A549 (cell line): Measurements from ENCODE around the gene CDK7. TPM values are rescaled to one million over a fixed set of nuclear protein-coding genes. Genes with fewer than 3 reads are reported as not detected.

Experiments
- ATAC-seq, 2 experiments: fragments of 200-7000 bp in 1 of 2; fragments of >200 bp in 1 of 2; cut with Nextera tagmentation in 1 of 2; cut with Tn5 transposase in 1 of 2; 3 replicates each; pipeline versions ENCODE4 v1.8.0 to v1.9.1; 2018 to 2020; ENCODE audit warnings: mild to moderate bottlenecking in 1 of 2, moderate library complexity in 1 of 2
- CTCF ChIA-PET: fragments of 300-600 bp; sonication (Branson Sonifier 250); formaldehyde crosslinking; extraction: SDS; loops from one replicate; lab custom pipeline; 2021; ENCODE audit warnings: antibody characterized with exemption, inconsistent platforms; lab: Yijun Ruan, JAX
- POLR2A ChIA-PET: fragments of 350-600 bp; formaldehyde crosslinking; extraction: SDS; loops from one replicate; lab custom pipeline; 2021; ENCODE audit warnings: antibody characterized with exemption, inconsistent platforms; lab: Yijun Ruan, JAX
- DNase-seq, 2 experiments: peaks; one replicate each; pipeline versions ENCODE4 v3.0.0 to v3.0.0-alpha.2; 2011 to 2016; ENCODE audit warnings: low read depth in 1 of 2, low spot score in 1 of 2
- FAIRE-seq: peaks from 2 replicates; lab custom pipeline; 2011; peaks lifted over from hg19 to GRCh38; lab: Jason Lieb, UNC
- H3K27ac ChIP-seq, 2 experiments: fragments of >200 bp; sonication (Bioruptor Twin); formaldehyde crosslinking; 3 replicates each; pipeline ENCODE4 v1.5.1; 2016 to 2017
- H3K4me1 ChIP-seq: fragments of >200 bp; sonication (Bioruptor Twin); formaldehyde crosslinking; 3 replicates; pipeline ENCODE4 v1.6.1; 2016
- H3K4me2 ChIP-seq: fragments of >200 bp; sonication (Bioruptor Twin); formaldehyde crosslinking; 3 replicates; pipeline ENCODE4 v1.6.1; 2016
- H3K4me3 ChIP-seq: fragments of >200 bp; sonication (Bioruptor Twin); formaldehyde crosslinking; 3 replicates; pipeline ENCODE4 v1.5.1; 2016
- H3K9me3 ChIP-seq: fragments of >200 bp; sonication (Bioruptor Twin); formaldehyde crosslinking; 3 replicates; pipeline ENCODE4 v1.6.1; 2016
- CHD2 ChIP-seq: fragments of 150-350 bp; IDR thresholded peaks from 2 replicates; pipeline ENCODE4 v1.6.1; 2014; ENCODE audit warnings: low read length; ENCODE audit not compliant: partially characterized antibody
- EHF ChIP-seq: fragments of 250-450 bp; sonication (Bioruptor Pico); IDR thresholded peaks from 2 replicates; pipeline ENCODE4 v1.5.0; 2020; ENCODE audit warnings: mild to moderate bottlenecking
- GATA3 ChIP-seq: IDR thresholded peaks from 2 replicates; pipeline ENCODE4 v1.6.1; 2012; ENCODE audit warnings: borderline replicate concordance
- HDAC2 ChIP-seq: fragments of 200-600 bp; sonication (generic); IDR thresholded peaks from 2 replicates; pipeline ENCODE4 v1.6.1; 2016
- HOXA7 ChIP-seq: fragments of 250-450 bp; sonication (Bioruptor Pico); IDR thresholded peaks from 2 replicates; pipeline ENCODE4 v1.5.0; 2020; ENCODE audit warnings: mild to moderate bottlenecking, moderate library complexity
- JUN ChIP-seq, 2 experiments: fragments of >200 bp; sonication (Bioruptor Twin); formaldehyde crosslinking; IDR thresholded peaks; 2 replicates in 1 of 2; 3 replicates in 1 of 2; pipeline ENCODE4 v1.6.1; 2016 to 2017
- KDM1A ChIP-seq: fragments of 200-600 bp; sonication (generic); IDR thresholded peaks from 2 replicates; pipeline ENCODE4 v1.6.1; 2016; ENCODE audit warnings: low read depth, mild to moderate bottlenecking
- NFE2L2 ChIP-seq: fragments of 150-350 bp; conservative IDR thresholded peaks from 2 replicates; pipeline ENCODE4 v1.6.1; 2014; ENCODE audit warnings: low read length
- NPAS2 ChIP-seq: fragments of 250-450 bp; sonication (Bioruptor Pico); IDR thresholded peaks from 2 replicates; pipeline ENCODE4 v1.8.0; 2022; ENCODE audit warnings: mild to moderate bottlenecking, moderate library complexity, borderline replicate concordance
- PHF8 ChIP-seq: fragments of 200-600 bp; sonication (generic); IDR thresholded peaks from 2 replicates; pipeline ENCODE4 v1.6.1; 2016; ENCODE audit warnings: low read depth, mild to moderate bottlenecking, antibody characterized with exemption, moderate library complexity, borderline replicate concordance
- POLR2A ChIP-seq: IDR thresholded peaks from 2 replicates; pipeline ENCODE4 v1.6.1; 2012; ENCODE audit warnings: mild to moderate bottlenecking, low read length
- POLR2AphosphoS2 ChIP-seq: conservative IDR thresholded peaks from 2 replicates; pipeline ENCODE4 v1.6.1; 2012; ENCODE audit warnings: low read length, improper control_type of control experiment, inconsistent platforms
- RAD21 ChIP-seq, 2 experiments: fragments of >200 bp in 1 of 2; sonication (Bioruptor Twin) in 1 of 2; formaldehyde crosslinking in 1 of 2; IDR thresholded peaks in 1 of 2; conservative IDR thresholded peaks in 1 of 2; 2 replicates in 1 of 2; 3 replicates in 1 of 2; pipeline ENCODE4 v1.6.1; 2012 to 2018; ENCODE audit warnings: inconsistent platforms in 1 of 2
- TP53 ChIP-seq: fragments of 250-450 bp; sonication (Bioruptor Pico); IDR thresholded peaks from 2 replicates; pipeline ENCODE4 v1.5.0; 2021; ENCODE audit warnings: mild to moderate bottlenecking, moderate library complexity
- ZSCAN20 ChIP-seq: fragments of 250-450 bp; sonication (Bioruptor Pico); IDR thresholded peaks from 2 replicates; pipeline ENCODE4 v1.8.0; 2022; ENCODE audit warnings: mild to moderate bottlenecking, moderate library complexity
- WGBS: methylation state at CpG from one replicate; pipeline ENCODE4 v1.1.6; 2017; ENCODE audit errors: missing lambda C conversion rate; 5-methylcytosine and 5-hydroxymethylcytosine counted together
- polyA plus RNA-seq, 4 experiments: library from polyadenylated mRNA; depleted of rRNA in 3 of 4; stranded (reverse); fragments of >200 nt; fragmentation: RNase III in 1 of 4; extraction: RNeasy Plus Mini Kit Qiagen cat#74134 plus additional on column Dnase treatment in 1 of 4; gene quantifications; 2 replicates in 3 of 4; 3 replicates in 1 of 4; pipeline ENCODE4 v1.2.3, GENCODE V29; 2011 to 2017
- TF ChIP-seq, protein P1 (sequence below): fragments of 150-350 bp; IDR thresholded peaks from 2 replicates; pipeline ENCODE4 v1.6.1; 2014; ENCODE audit warnings: low read depth, mild to moderate bottlenecking, low read length
- TF ChIP-seq, protein P2 (sequence below): fragments of >200 bp; sonication (Bioruptor Twin); formaldehyde crosslinking; IDR thresholded peaks from 2 replicates; pipeline ENCODE4 v1.6.1; 2016
- TF ChIP-seq, protein P3 (sequence below): IDR thresholded peaks from 2 replicates; pipeline ENCODE4 v1.6.1; 2012
- TF ChIP-seq, protein P4 (sequence below): fragments of 450-650 bp; IDR thresholded peaks from 2 replicates; pipeline ENCODE4 v1.6.1; 2014; ENCODE audit warnings: antibody characterized with exemption
- TF ChIP-seq, protein P5 (sequence below): fragments of 250-450 bp; sonication (Bioruptor Pico); IDR thresholded peaks from 2 replicates; pipeline ENCODE4 v1.5.0; 2020; ENCODE audit warnings: low read depth, mild to moderate bottlenecking, moderate library complexity

Gene CDK7
- polyA plus RNA-seq, 2 of the 4 experiments (the other 2 are of a cell fraction) = 63.6 to 118 TPM

DNA sequence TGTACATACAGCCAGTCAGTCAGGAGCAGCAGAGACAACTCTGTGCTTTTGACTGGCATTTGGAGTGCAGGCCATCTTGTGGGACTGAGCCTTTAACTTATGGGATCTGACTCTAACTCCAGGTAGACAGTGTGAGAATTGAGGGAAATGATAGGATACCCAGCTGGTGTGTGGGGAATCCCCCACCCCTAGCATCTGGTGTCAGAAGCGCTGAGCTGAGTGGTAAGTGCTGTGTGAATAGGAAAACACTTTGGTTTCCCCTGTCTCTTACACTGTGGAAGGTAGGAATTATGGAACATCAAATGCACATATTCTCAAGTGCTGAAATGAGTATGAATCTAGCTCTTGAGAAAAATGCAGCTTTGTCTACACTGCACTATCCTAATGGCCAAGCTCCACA lies 54.0 kb downstream of the CDK7 start (continued):
- TF ChIP-seq, protein P1, sequence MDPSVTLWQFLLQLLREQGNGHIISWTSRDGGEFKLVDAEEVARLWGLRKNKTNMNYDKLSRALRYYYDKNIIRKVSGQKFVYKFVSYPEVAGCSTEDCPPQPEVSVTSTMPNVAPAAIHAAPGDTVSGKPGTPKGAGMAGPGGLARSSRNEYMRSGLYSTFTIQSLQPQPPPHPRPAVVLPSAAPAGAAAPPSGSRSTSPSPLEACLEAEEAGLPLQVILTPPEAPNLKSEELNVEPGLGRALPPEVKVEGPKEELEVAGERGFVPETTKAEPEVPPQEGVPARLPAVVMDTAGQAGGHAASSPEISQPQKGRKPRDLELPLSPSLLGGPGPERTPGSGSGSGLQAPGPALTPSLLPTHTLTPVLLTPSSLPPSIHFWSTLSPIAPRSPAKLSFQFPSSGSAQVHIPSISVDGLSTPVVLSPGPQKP = no peak
- TF ChIP-seq JUN (IDR thresholded peaks at IDR 0.05) (no peak), POLR2AphosphoS2 (no peak), ZSCAN20 (CRISPR knock-in tag) (no peak), HOXA7 (CRISPR knock-in tag) (no peak), HDAC2 (no peak)
- TF ChIP-seq, protein P2, sequence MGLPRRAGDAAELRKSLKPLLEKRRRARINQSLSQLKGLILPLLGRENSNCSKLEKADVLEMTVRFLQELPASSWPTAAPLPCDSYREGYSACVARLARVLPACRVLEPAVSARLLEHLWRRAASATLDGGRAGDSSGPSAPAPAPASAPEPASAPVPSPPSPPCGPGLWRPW = no peak
- TF ChIP-seq, protein P3, sequence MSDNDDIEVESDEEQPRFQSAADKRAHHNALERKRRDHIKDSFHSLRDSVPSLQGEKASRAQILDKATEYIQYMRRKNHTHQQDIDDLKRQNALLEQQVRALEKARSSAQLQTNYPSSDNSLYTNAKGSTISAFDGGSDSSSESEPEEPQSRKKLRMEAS = no peak
- TF ChIP-seq, all 56 proteins: peak for 0

DNA sequence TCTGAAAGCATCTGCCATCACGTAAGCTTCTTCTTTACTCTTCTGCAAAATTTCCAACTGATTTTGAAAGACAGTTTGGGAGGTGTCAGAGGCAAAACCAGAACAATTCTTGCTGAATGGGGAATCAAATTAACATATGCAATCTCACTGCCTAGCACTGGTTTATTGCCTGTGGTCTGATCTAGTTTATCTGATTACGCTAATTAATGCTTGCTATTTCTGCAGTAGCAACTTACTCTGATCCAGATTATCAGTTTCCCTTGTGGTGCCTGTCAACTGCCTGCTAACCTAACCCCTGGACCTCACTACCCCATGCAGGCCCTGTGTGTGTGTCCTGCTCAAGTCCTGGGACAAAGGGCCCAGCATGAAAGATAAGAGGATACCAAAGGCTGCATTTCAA lies 57.6 kb downstream of the CDK7 start:
- Histone ChIP-seq H3K4me1 (no peaks in the 10 kb centered on the region), H3K4me3 (no peak overlapping the region), H3K4me2 (no peak overlapping the region), H3K9me3 (no peaks in the 10 kb centered on the region), H3K27ac (no peak overlapping the region)
- DNase-seq = no peak
- POLR2A ChIA-PET = no interaction called here
- CTCF ChIA-PET = no interaction called here
- 91% methylated on average over 2 of the region's 2 CpGs for WGBS
- TF ChIP-seq PHF8 = no peak
- no peak for TF ChIP-seq ZSCAN20 (CRISPR knock-in tag)
- no peak for FAIRE-seq
- ATAC-seq = no peak

DNA sequence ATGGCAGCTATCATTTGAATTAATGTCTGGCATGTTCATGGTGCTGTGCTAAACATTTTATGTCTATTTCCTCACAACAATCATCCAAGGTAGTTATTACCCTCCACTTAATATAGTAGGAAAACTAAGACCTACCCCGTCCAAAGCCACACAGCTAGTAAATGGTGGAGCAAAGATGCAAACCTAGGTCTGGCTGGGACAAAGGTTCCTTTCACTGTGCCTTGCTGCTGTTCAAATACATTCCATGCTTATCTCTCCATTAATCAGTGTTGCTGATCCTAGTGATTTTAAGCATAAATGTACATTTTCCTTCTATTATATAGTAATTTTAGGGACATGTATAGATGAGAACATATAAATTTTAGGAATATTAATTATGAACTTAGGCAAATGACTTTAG lies 59.2 kb downstream of the CDK7 start:
- TF ChIP-seq RAD21 (conservative IDR thresholded peaks at IDR 0.05 in 1 of 2, IDR thresholded peaks at IDR 0.05 in 1 of 2) = no peak
- no peak for TF ChIP-seq NPAS2 (CRISPR knock-in tag)
- TF ChIP-seq TP53 (CRISPR knock-in tag) = no peak
- TF ChIP-seq, protein P4, sequence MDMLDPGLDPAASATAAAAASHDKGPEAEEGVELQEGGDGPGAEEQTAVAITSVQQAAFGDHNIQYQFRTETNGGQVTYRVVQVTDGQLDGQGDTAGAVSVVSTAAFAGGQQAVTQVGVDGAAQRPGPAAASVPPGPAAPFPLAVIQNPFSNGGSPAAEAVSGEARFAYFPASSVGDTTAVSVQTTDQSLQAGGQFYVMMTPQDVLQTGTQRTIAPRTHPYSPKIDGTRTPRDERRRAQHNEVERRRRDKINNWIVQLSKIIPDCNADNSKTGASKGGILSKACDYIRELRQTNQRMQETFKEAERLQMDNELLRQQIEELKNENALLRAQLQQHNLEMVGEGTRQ = no peak
- TF ChIP-seq GATA3 = no peak
- TF ChIP-seq POLR2A = no peak
- TF ChIP-seq CHD2 = no peak
- no peak for TF ChIP-seq HDAC2
- TF ChIP-seq, protein P5, sequence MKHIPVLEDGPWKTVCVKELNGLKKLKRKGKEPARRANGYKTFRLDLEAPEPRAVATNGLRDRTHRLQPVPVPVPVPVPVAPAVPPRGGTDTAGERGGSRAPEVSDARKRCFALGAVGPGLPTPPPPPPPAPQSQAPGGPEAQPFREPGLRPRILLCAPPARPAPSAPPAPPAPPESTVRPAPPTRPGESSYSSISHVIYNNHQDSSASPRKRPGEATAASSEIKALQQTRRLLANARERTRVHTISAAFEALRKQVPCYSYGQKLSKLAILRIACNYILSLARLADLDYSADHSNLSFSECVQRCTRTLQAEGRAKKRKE (CRISPR knock-in tag) = no peak
- no peak for TF ChIP-seq EHF
- no peak for TF ChIP-seq KDM1A
- no peak for TF ChIP-seq NFE2L2
- no peak overlapping the region for H3K27ac ChIP-seq
- H3K4me2 ChIP-seq = no peak overlapping the region
- no peak overlapping the region for H3K4me3 ChIP-seq
- DNase-seq (no peak), FAIRE-seq (no peak), ATAC-seq (no peak)
- ChIA-PET POLR2A (no interaction called here), CTCF (interaction anchor here (0.6 kb wide), 1 partner anchor 14 kb away, joined by 5 read pairs; no protein-coding TSS in a partner anchor)
- H3K9me3 ChIP-seq = no peaks in the 10 kb centered on the region
- no peaks in the 10 kb centered on the region for H3K4me1 ChIP-seq
- WGBS = 26% methylated on average over 1 of the region's 1 CpG
